Liver (tissue), 9 donors: ENCODE measurements around the gene UBE4A. TPM values are rescaled to one million over a fixed set of nuclear protein-coding genes. Genes with fewer than 3 reads are reported as not detected.

Experiments used
- DNase-seq: peaks from one replicate; pipeline ENCODE4 v3.0.0-alpha.2; 2017; ENCODE audit warnings: low spot score
- H3K27ac ChIP-seq, 2 donors: one replicate each; pipeline ENCODE4 v1.7.0; 2013; ENCODE audit warnings: inconsistent platforms in 2 of 2, low read length in 2 of 2, control low read depth in 1 of 2, low read depth in 1 of 2, mild to moderate bottlenecking in 1 of 2
- H3K27me3 ChIP-seq, 4 donors: one replicate each; pipeline versions ENCODE4 v1.6.1 to v1.7.0; 2013; ENCODE audit warnings: low read length in 3 of 4, inconsistent platforms in 1 of 4, mild to moderate bottlenecking in 1 of 4, moderate library complexity in 1 of 4; ENCODE audit not compliant: control insufficient read depth in 4 of 4, insufficient read depth in 4 of 4
- H3K36me3 ChIP-seq, 4 donors: one replicate each; pipeline versions ENCODE4 v1.6.1 to v1.7.0; 2013; ENCODE audit warnings: low read length in 3 of 4, mild to moderate bottlenecking in 3 of 4, low read depth in 1 of 4, moderate library complexity in 1 of 4; ENCODE audit not compliant: control insufficient read depth in 4 of 4, insufficient read depth in 3 of 4
- H3K4me1 ChIP-seq, 4 donors: one replicate each; pipeline versions ENCODE4 v1.6.1 to v1.7.0; 2013; ENCODE audit warnings: low read length in 3 of 4, mild to moderate bottlenecking in 3 of 4, moderate library complexity in 1 of 4; ENCODE audit not compliant: control insufficient read depth in 4 of 4, insufficient read depth in 4 of 4
- H3K4me3 ChIP-seq, 3 donors: one replicate each; pipeline versions ENCODE4 v1.6.1 to v1.7.0; 2013; ENCODE audit warnings: low read length in 3 of 3, control low read depth in 1 of 3, low read depth in 1 of 3, mild to moderate bottlenecking in 1 of 3
- H3K9ac ChIP-seq, 2 donors: one replicate each; pipeline ENCODE4 v1.7.0; 2013; ENCODE audit warnings: low read length in 2 of 2, mild to moderate bottlenecking in 2 of 2, moderate library complexity in 2 of 2, control low read depth in 1 of 2, low read depth in 1 of 2
- H3K9me3 ChIP-seq, 4 donors: one replicate each; pipeline versions ENCODE4 v1.6.1 to v1.7.0; 2013; ENCODE audit warnings: low read length in 3 of 4; ENCODE audit not compliant: control insufficient read depth in 4 of 4
- ATF3 ChIP-seq: IDR thresholded peaks from 2 replicates; pipeline ENCODE4 v1.6.1; 2016; ENCODE audit warnings: antibody characterized with exemption
- CTCF ChIP-seq: fragments of 150-350 bp; IDR thresholded peaks from 2 replicates; pipeline ENCODE4 v1.5.1; 2017; ENCODE audit warnings: improper control_type of control experiment, low read depth, low read length; ENCODE audit not compliant: missing input control
- EGR1 ChIP-seq, 2 donors: IDR thresholded peaks; 2 replicates each; pipeline ENCODE4 v1.6.1; 2016 to 2018; ENCODE audit warnings: antibody characterized with exemption in 2 of 2, low read depth in 2 of 2
- FOXA1 ChIP-seq: IDR thresholded peaks from 2 replicates; pipeline ENCODE4 v1.6.1; 2016; ENCODE audit warnings: antibody characterized with exemption
- FOXA2 ChIP-seq: IDR thresholded peaks from 2 replicates; pipeline ENCODE4 v1.6.1; 2016; ENCODE audit warnings: antibody characterized with exemption
- GABPA ChIP-seq, 2 donors: IDR thresholded peaks in 1 of 2; conservative IDR thresholded peaks in 1 of 2; 2 replicates each; pipeline ENCODE4 v1.6.1; 2016; ENCODE audit warnings: antibody characterized with exemption in 2 of 2, mild to moderate bottlenecking in 1 of 2, moderate library complexity in 1 of 2
- HNF4A ChIP-seq, 2 donors: conservative IDR thresholded peaks; 2 replicates each; pipeline ENCODE4 v1.6.1; 2016; ENCODE audit warnings: antibody characterized with exemption in 2 of 2, mild to moderate bottlenecking in 2 of 2
- HNF4G ChIP-seq: IDR thresholded peaks from 2 replicates; pipeline ENCODE4 v1.6.1; 2016; ENCODE audit warnings: antibody characterized with exemption
- MAX ChIP-seq: IDR thresholded peaks from 2 replicates; pipeline ENCODE4 v1.6.1; 2016; ENCODE audit warnings: antibody characterized with exemption
- NR2F2 ChIP-seq: IDR thresholded peaks from 2 replicates; pipeline ENCODE4 v1.6.1; 2016; ENCODE audit warnings: antibody characterized with exemption
- RAD21 ChIP-seq, 2 donors: IDR thresholded peaks; 2 replicates each; pipeline ENCODE4 v1.6.1; 2016; ENCODE audit warnings: antibody characterized with exemption in 2 of 2, mild to moderate bottlenecking in 2 of 2
- REST ChIP-seq: IDR thresholded peaks from 2 replicates; pipeline ENCODE4 v1.6.1; 2016; ENCODE audit warnings: antibody characterized with exemption, mild to moderate bottlenecking
- RXRA ChIP-seq, 2 donors: IDR thresholded peaks; 2 replicates each; pipeline ENCODE4 v1.6.1; 2017 to 2018; ENCODE audit warnings: antibody characterized with exemption in 2 of 2, mild to moderate bottlenecking in 1 of 2
- SP1 ChIP-seq: IDR thresholded peaks from 2 replicates; pipeline ENCODE4 v1.6.1; 2018; ENCODE audit warnings: antibody characterized with exemption, mild to moderate bottlenecking
- TAF1 ChIP-seq: conservative IDR thresholded peaks from 2 replicates; pipeline ENCODE4 v1.6.1; 2016; ENCODE audit warnings: antibody characterized with exemption, mild to moderate bottlenecking
- YY1 ChIP-seq: IDR thresholded peaks from 2 replicates; pipeline ENCODE4 v1.6.1; 2016; ENCODE audit warnings: antibody characterized with exemption, mild to moderate bottlenecking
- ZBTB33 ChIP-seq: IDR thresholded peaks from 2 replicates; pipeline ENCODE4 v1.6.1; 2016; ENCODE audit warnings: antibody characterized with exemption
- WGBS: extraction: QIAGEN DNeasy Blood & Tissue Kit; methylation state at CpG from one replicate; pipeline ENCODE4 v1.1.7; 2013; 5-methylcytosine and 5-hydroxymethylcytosine counted together
- polyA plus RNA-seq, 2 donors: library from polyadenylated mRNA; stranded (reverse) in 1 of 2; unstranded in 1 of 2; fragments of 200-250 nt in 1 of 2; fragments of >200 nt in 1 of 2; fragmentation: Nextera tagmentation in 1 of 2; extraction: Ambion mirVana in 1 of 2; gene quantifications; one replicate each; pipeline versions ENCODE4 v1.2.1 to v1.2.3, GENCODE V29; 2013 to 2015
- total RNA-seq, 2 donors: library from RNA; depleted of rRNA; stranded (reverse); fragments of >200 nt; gene quantifications; one replicate each; pipeline ENCODE4 v1.2.3, GENCODE V29; 2014
- donor health status: healthy.
- donor health status: healthy.
- donor health status: healthy.
- donor health status: healthy.
- donor health status: healthy.

UBE4A gene
- total and polyA plus RNA-seq, 4 donors = 11.7 to 41.3 (median 19.1) TPM

- H3K27ac ChIP-seq = no peak overlapping the region
- no peak for DNase-seq
These were observed 38.9 kb upstream of the UBE4A start for GRCh38 chr11:118320515-118320914.

GRCh38 chr11:118321386-118322082, 37.9 kb upstream of the UBE4A start:
- Histone ChIP-seq H3K36me3 (no peaks in the 10 kb centered on the region), H3K9ac (no peak overlapping the region), H3K4me1 (peaks cover 2 to 15% (median 11%) of the 10 kb centered on the region in 4 donors), H3K27ac (peak overlapping the region in 1 of 2 donors; percentile 46), H3K4me3 (no peak overlapping the region), H3K27me3 (no peaks in the 10 kb centered on the region), H3K9me3 (no peaks in the 10 kb centered on the region)
- no peak for DNase-seq
- 26% methylated on average over 5 of the region's 5 CpGs for WGBS
- no peak for TF ChIP-seq GABPA (IDR thresholded peaks at IDR 0.05 in 1 of 2, conservative IDR thresholded peaks at IDR 0.05 in 1 of 2)
- TF ChIP-seq RXRA (IDR thresholded peaks at IDR 0.05) = peak; percentile 89 to 95
- peak; percentile 96 for TF ChIP-seq SP1
- TF ChIP-seq FOXA1 = peak; percentile 69
- peak; percentile 75 for TF ChIP-seq MAX
- TF ChIP-seq NR2F2 = peak; percentile 15
- no peak for TF ChIP-seq CTCF
- peak; percentile 87 for TF ChIP-seq ZBTB33
- peak in 1 of 2 donors; percentile 64 for TF ChIP-seq EGR1 (IDR thresholded peaks at IDR 0.05; ENCODE audit: low read depth in 2 of 2)
- TF ChIP-seq TAF1 = no peak
- peak; percentile 28 to 47 for TF ChIP-seq RAD21 (IDR thresholded peaks at IDR 0.05)
- peak; percentile 57 for TF ChIP-seq REST
- peak; percentile 59 for TF ChIP-seq YY1
- TF ChIP-seq HNF4G = peak; percentile 97
- peak; percentile 76 for TF ChIP-seq FOXA2

More at GRCh38 chr11:118320515-118320914, 38.9 kb upstream of the UBE4A start:
- Histone ChIP-seq H3K9me3 (no peaks in the 10 kb centered on the region), H3K27me3 (no peaks in the 10 kb centered on the region), H3K9ac (no peak overlapping the region), H3K36me3 (no peaks in the 10 kb centered on the region), H3K4me1 (peaks cover 2 to 15% (median 11%) of the 10 kb centered on the region in 4 donors), H3K4me3 (no peak overlapping the region)
- 94% methylated on average over 3 of the region's 3 CpGs for WGBS
- no peak for TF ChIP-seq ATF3
- no peak for TF ChIP-seq RXRA (IDR thresholded peaks at IDR 0.05)
- no peak for TF ChIP-seq FOXA1
- no peak for TF ChIP-seq HNF4A (conservative IDR thresholded peaks at IDR 0.05)
- no peak for TF ChIP-seq HNF4G
- no peak for TF ChIP-seq CTCF
- no peak for TF ChIP-seq YY1
- TF ChIP-seq GABPA (IDR thresholded peaks at IDR 0.05 in 1 of 2, conservative IDR thresholded peaks at IDR 0.05 in 1 of 2) = no peak
